Posterior cingulate gyrus (tissue), 11 donors: Measurements from ENCODE around the gene PLCB1.

Source experiments
- DNase-seq, 10 donors: peaks; one replicate each; pipeline versions ENCODE4 v3.0.0 to v3.0.0-alpha.2; 2020 to 2021; ENCODE audit warnings: mixed read lengths in 3 of 10
- intact Hi-C: fragments of 100-400 bp; cut with DNase I; formaldehyde crosslinking; loops from one replicate; pipeline ENCODE4 v1.15.1; 2023

Gene PLCB1

DNA sequence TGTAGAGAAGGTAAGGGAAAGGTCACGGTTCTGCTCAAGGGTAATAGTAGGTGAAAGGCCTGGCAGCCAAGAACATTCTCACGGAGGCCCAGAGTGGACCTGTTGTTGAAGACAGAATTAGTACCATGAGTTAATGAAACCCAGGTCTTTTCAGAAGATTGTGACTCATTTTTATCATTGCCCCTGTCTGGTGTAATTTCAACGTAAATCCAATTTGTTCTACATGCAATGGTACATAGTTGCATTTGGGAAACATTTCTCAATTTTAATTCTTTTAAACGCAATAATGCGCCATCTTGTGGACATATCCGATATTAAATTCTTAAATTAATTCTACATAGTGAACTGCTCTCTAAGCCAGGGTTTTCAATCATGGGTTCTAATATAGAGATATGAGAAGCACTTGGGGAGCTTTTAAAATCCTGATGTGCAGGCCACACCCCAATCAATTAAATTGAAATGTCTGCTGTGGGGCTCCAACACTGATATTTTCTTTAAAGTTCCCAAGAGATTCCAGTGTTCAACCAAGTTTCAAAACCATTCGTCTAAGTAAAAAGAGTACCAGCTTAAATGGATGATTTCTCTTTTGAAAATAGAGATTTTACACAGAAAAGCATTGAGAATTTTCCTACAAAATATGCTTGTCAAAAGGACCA lies 257.4 kb downstream of the PLCB1 start:
- intact Hi-C loops: loop anchor here (1.0 to 5.0 kb wide), 3 partner anchors 257 to 347 kb away; partner anchors contain the start of gene PLCB1
- no peak for DNase-seq

DNA sequence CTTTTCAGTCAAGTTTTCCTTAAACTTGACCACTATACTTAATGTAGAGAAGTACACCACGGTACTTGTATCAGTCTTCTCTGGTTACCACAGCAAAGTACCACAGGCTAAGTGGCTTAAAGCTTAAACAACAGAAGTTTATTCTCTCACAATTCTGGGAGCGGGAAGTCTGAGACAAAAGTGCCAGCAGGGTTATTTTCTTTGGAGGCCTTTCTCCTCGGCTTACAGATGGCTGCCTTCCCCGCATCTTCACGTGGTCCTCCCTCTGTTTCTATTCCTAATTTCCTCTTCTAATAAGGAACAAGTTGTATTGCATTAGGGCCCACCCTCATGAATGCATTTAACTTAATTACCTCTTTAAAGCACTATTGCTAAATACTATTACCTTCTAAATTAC lies 258.0 kb downstream of the PLCB1 start:
- intact Hi-C loops: no loop called here
- no peak for DNase-seq

DNA sequence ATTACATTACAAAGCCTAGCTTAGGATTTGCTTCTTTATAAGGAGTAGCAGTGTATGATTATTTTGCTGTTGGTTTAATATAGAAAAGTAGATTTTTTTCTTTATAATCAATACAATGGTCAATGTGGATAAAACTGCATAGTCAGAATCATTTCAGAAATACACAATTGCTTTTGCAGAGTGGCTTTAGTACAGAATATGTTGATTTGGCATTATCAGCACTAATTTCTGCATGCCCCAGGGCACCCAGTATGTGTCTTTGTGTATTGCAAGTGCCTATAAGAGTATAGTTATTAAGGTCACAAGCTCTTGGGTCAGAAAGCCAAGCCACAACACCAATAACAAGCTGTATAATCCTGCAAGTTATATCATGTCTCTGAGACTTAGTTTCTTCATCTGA lies 258.4 kb downstream of the PLCB1 start:
- intact Hi-C loops: no loop called here

DNA sequence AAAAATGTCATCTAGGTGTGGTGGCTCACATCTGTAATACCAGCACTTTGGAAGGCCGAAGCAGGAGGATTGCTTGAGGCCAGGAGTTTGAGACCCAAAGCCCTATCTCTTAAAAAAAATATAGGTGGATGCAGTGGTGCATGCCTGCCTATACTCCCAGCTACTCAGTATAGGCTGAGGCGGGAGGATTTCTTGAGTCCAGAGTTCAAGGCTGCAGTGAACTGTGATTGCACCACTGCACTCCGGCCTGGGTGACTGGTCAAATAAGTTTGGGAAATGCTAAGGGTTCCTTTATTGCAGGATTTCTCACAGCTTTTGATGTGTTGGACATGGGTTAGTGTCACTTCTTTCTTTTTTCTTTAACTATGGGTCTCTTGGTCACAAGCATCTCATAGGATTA lies 261.3 kb downstream of the PLCB1 start:
- DNase-seq: no peak
- intact Hi-C loops: no loop called here

More for the DNA sequence above, 258.4 kb downstream of the PLCB1 start:
- no peak for DNase-seq

DNA sequence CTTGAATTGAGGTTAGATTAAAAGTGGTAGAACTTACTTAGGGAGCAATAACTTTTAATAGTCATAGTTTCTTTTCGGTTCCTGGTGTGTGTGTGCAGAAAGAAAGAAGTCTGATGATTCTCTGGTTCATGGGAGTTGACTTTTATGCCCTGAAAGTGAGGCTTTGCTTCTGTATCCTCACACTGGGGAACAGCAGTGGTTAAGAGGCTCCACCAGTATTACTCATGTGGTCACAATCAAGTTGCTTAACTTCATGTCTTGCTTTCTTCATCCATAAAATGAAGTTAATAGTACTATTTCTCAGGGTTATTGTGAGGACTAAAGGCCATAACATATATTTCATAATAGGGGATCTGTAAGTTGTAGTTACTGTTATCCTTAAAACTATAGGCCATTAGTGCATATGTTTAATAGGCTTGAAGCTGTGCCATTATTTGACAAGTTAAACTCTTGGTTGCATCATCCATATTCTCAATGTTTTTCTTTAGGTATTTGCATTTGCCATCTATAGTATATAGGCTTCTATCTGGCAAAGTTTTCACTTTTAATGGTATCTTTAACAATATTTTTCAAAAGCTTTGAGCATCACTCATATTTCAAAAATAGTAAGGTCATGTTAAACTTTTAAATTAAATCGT lies 262.4 kb downstream of the PLCB1 start:
- no peak for DNase-seq
- intact Hi-C loops: no loop called here

DNA sequence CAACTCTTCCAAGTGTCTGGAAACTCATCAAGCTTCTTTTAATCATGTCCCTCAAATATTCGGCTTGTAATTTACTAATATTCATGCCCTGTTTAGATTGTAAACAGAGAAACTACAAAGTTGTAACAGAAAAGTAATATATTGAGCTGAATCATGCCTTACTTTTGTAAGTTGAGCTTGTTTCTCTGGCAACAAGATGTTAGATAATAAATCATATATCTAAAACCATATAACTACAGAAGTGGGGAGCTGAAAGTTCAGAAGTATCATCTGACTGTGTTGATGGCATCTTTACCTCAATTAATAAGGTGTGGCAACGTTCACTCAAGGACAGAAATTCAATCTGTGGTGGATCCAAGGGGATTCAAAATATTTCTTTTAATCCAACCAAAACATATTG lies 263.9 kb downstream of the PLCB1 start:
- DNase-seq: no peak
- intact Hi-C loops: no loop called here

DNA sequence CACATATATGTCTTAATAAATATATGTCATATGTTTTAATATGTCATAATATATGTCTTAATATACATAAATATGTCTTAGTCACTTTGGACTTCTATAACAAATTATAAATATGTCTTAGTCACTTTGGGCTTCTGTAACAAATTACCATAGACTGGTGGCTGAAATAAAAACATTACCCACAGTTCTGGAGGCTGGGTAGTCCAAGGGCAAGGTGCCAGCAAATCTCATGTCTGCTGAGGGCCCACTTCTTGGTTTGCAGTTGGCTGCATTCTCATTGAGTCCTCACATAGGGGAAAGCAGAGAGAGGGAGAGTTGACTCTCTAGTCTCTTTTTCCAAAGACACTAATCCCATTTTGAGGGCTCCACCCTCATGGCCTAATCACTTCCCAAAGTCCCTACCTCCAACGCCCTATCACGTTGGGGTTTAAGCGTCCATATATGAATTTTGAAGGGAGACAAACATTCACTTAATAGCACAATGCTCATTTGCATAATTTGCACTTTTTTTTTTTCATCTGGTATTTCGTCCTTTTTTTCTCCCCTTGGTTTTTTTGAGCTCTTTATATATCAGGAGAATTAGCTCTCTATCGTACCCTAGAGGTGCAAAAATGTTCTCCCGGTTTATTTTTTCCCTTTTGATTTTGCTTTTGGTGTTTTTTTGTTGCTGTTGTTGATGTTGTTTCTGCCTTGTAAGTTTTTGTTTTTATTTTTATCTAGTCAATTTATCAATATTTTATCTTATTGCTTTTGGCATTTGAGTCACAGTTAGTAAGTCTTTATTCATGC lies 266.4 kb downstream of the PLCB1 start:
- no peak for DNase-seq
- intact Hi-C loops: no loop called here

DNA sequence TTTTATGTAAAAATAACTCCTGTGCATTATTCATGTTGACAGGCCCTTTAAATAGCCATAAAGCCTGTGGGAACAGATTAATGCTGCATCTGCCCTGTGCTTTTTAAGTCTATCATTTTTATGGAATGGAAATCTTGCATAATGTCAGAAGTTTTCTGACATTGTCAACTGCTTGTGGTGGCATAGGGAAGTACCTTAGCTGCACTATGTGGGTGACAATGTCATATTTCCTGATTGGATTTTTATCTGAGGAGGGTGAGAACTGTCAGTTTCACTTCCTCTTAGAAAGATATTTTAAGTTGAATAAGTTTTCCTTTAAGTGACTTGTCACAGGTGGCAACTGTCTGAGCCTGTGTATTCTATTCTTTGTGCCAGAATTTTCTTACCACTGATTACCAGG lies 267.9 kb downstream of the PLCB1 start:
- DNase-seq: no peak
- intact Hi-C loops: no loop called here

DNA sequence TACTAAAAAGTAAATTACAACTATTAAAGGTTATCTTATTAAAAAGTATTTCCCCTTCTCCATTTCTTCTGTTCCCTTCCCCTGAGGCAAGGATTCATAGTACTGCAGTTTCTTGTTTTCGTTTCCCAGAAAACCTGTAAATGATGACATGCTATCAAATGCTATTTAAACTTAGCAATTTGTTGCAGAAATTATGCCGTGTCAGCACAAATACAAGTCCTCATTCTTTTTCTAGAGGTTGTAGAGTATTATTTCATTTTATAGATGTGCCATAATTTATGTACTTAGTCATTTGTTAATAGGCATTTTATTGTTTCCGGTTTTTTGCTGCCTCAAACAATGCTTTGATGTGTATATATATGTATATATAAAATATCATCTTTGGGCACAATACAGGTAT lies 268.4 kb downstream of the PLCB1 start:
- intact Hi-C loops: no loop called here
- no peak for DNase-seq

DNA sequence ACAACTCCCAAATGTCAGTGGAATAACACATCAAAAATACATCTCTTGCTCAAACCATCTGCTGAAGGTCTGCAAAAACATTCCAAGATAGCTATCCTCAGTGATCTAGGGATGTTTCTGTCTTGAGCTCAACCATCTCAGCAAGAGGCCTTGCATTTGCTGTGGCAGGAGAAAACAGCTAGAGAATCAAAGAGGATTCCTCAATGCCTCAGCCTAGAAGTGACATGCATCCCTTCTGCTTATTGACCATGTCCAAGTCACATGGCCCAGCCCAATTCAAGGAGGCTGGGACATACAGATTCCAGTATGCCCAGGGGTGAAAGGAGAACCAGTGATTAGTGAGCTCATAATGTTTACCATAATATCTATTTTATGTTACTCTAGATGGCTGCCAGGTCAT lies 269.5 kb downstream of the PLCB1 start:
- no peak for DNase-seq
- intact Hi-C loops: no loop called here

DNA sequence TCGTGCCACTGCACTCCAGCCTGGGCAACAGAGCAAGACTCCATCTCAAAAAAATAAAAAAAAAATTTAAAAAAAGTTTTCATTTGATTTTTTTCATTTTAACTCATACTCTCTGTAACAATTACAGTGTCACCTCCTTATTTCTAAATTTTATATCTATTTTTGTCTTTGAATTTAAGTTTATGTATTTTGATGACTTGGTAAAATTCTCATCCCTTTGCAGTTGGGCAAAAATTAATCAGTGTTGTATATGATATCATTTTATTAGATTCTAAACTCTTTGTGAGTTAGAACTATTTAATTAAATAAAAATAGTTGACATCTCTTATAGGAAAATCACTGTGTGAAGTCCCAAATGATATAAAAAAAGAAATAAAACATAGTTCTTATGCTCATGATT lies 270.7 kb downstream of the PLCB1 start:
- intact Hi-C loops: no loop called here
- DNase-seq: no peak

DNA sequence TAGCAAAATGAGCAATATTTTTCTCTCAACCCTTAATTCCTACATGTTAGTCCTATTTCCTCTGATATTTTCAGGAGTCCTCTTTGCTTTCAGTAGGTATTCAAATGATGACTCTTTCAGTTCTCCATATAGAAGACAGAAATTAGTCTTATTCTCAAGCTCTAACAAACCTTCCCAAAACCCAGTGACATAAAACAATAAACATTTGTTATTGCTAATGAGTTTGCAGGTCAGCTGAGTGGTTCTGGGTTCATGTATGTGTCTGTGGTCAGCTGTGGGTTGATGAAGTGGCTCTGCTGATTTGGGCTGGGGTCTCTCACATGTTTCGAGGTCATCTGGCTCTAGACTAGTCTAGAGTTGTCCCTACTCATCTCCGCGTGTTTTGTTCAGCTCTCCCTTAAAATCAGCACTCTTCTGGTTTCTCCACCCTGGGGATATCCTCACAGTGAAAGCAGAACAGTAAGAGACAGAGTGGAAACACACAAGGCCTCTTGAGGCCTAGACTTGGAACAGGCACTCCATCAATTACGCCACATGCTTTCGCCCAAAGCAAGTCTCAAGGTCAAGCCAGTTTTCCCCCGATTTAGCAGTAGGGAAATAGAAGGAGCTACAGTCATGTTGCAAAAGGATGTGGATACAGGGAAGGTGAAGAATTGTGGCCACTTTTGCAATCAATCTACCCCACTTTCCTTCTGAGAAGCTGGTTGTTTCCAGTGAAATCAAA lies 273.0 kb downstream of the PLCB1 start:
- DNase-seq: no peak
- intact Hi-C loops: no loop called here

DNA sequence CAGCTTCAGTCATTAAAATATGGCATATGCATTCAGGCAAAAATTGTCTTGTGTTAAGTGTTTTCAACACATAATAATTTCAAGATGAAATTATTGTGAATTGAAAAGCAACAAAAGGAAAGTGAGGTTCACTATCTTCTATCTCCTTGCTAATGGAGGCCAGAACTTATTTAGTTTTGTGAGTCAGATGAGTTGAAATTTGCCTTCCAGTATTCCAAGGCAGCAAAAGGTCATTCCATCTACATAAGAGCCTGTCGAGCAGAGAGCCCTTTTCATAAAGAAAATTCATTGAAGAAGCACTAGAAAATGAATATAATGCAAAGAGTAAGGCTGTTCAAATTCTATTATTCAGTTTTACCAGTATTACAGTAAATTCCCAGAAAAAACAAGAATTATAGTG lies 274.3 kb downstream of the PLCB1 start:
- no peak for DNase-seq
- intact Hi-C loops: no loop called here

DNA sequence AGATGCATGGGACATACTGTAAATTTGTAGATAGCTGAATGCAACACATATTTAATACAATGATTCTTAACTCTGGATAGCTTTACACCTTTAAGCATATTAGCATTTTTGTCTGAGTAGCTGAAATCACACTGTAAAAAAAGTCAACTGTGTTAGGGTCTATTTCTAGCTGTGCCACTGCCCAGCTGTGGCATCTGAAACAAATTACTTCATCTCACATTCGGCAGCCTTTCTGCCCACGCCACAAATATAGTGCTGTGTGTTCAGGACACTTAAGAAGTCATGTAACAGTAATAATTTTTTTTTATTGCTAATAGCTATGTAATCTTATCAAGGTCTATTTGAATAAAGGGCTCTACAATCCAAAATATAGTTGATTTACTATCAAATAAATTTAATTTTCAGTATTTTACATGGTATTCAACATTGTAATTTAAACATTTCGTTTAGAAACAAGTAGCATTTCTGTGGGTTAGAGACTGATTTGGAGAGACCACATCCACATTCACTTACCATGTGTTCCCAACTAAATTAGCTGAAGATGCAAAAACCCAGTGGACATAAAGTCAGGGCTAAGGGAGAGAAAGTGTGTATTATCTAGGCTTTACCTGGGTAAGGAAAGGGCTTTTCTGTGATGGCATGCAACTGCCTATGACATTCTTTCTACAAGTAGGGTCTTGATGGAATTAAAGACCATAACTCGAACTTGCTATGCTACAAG lies 276.7 kb downstream of the PLCB1 start:
- DNase-seq: no peak
- intact Hi-C loops: no loop called here

DNA sequence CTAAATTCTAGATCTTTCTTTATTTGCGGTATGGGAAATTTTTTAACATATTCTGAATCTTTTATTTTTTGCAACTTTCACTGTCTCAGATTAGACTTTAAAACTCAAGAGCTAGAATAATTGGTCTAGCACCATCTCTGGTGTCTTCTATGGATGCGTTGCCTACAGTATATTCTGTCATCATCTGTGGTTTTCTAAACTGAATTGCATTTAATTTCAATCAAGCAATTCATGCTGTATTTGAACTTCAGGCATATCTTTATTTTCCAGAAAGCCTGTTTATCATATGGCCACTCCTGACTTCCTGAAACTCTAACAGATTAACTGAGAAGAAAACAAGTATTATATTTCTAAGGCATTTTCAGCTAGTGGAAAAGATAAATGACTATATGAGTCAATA lies 281.6 kb downstream of the PLCB1 start:
- intact Hi-C loops: no loop called here
- DNase-seq: no peak

DNA sequence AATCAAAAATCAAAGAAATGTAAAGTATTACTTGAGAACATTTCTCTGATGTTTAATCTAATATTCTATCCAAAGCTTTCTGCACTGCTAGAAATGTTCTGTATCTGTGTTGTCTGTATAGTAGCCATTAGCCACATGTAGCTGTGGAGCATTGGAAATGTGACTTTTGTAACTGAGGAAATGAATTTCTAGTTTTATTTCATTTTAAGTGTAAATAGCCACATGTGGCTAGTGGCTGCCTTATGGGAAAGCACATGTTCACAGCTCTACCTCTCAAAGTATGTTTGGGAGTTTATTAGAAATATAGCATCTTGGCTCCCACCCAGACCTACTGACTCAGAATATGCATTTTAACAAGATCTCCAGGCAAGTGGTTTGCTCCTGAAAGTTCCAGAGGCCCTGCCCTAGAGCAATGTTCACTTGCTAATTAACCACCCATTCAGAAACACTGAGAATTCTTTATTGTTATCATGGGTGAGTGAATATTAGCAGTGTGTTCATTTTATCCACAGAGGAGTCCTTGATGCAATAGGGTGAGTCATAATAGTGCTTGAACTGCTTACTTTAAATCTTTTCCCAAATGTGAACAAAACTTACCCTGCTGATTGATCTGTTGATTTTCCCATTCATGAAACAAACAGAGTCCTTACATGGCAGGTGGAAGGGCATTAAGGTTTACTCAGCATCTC lies 282.7 kb downstream of the PLCB1 start:
- no peak for DNase-seq
- intact Hi-C loops: no loop called here

DNA sequence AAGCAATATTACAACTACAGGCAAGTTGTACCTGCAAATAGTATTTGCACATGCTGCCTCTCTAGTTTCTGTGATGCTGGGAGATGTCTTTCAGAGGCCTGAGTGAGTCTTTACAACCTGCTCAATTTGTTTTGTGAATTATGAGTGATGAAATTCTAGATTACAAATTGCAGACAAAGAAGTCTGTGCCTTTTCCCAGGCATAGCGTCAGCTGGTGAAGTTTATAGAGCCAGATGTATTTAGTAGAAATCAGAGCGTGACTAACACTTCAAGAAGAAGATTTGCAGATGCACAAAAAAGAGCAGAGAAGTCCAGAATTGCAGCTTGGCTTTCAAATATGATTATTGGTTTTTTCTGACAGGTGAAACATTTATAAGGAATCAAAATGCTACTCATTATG lies 289.9 kb downstream of the PLCB1 start:
- intact Hi-C loops: no loop called here
- no peak for DNase-seq

DNA sequence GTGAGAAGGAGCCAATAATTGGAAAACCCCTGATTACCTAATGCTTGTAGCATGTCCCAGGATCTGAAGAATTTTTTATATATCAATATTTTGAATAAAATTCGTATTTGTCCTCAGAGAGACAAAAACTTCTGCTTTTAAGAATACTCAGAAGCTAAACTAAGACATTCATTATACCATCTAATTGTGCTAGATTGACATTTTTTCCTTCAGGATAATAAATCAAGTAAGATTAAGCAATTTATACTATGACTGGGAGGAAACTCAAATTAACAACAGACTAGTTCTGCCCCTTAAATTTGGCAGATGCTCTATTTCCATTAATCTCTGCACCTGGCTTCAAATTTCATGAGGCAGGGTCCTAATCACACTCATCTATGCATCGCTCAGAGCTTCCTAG lies 291.4 kb downstream of the PLCB1 start:
- no peak for DNase-seq
- intact Hi-C loops: no loop called here

DNA sequence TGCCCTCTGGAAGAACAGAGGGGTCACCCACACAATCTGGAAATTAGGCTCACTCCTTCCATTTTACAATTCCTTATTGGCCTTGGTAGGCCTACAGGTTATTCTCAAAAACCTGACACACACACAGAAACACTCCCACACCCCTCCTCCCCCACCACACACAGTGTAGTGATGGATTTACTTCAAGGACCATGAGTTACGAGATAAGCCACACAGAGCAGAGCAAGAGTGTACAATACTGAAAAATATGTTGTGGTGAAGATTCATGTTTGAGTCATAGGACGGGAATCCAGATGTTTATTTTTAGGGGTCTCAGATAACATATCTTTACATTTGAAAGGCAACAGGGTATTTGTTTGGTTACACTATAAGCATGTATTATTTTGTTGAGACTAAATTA lies 291.9 kb downstream of the PLCB1 start:
- no peak for DNase-seq
- intact Hi-C loops: no loop called here

DNA sequence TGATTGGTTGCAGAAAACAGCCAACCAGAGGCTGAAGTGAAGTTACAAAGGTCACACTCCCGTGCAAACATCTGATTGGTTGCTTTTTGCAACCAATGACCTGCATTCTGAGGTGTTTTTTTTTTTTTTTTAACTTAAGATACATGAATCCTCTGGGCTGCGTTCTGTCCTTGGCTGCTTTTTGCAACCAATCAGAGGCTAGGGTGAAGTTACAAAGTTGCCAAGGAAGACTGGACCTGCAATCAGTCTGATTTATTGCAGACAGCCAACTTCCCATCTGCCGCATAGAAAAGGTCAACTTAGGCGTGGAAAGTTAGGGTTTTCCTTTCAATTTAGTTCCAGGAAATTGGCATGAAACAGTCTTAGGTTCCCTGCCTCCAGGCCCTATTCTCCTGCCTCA lies 292.9 kb downstream of the PLCB1 start:
- intact Hi-C loops: no loop called here
- DNase-seq: no peak
